ENCODE results near the gene OXGR1. TPM values are rescaled to one million over a fixed set of nuclear protein-coding genes. Genes with fewer than 3 reads are reported as not detected.
A peak's percentile ranks its signal among the peaks of the same experiment; 100 is the strongest.

Gene OXGR1
- total and polyA plus RNA-seq, 2 of the 8 experiments (the other 6 are each of a cell fraction or from before 2014, with no cell fraction given): 0.34 to 1.8 TPM

- TF ChIP-seq JUND (IDR thresholded peaks at IDR 0.05; ENCODE audit: low read length) (no peak), CTBP2 (IDR thresholded peaks at IDR 0.05; ENCODE audit: borderline replicate concordance, insufficient read depth, insufficient read length, low read length) (no peak), CTCF (IDR thresholded peaks at IDR 0.05; ENCODE audit: control extremely low read depth in 1 of 3, insufficient read depth in 1 of 3, low read depth in 1 of 3, low read length in 3 of 3) (peak in 2 of 3 experiments; percentile 11 to 21; a peak in 2 of 4 replicates), RFX5 (IDR thresholded peaks at IDR 0.05; ENCODE audit: borderline replicate concordance, low read depth, low read length) (no peak)
Observed at GRCh38 chr13:96984051-96984508, 10.2 kb downstream of the OXGR1 start (continued).
